GM21515 (cell line): ENCODE measurements around the gene NPLOC4.
A peak's percentile ranks its signal among the peaks of the same experiment; 100 is the strongest.

Experiments
- ATAC-seq: cut with Tn5 transposase; IDR thresholded peaks from one replicate; pipeline ENCODE4 v1.9.1; 2021; ENCODE audit not compliant: unreplicated experiment

NPLOC4 gene

DNA sequence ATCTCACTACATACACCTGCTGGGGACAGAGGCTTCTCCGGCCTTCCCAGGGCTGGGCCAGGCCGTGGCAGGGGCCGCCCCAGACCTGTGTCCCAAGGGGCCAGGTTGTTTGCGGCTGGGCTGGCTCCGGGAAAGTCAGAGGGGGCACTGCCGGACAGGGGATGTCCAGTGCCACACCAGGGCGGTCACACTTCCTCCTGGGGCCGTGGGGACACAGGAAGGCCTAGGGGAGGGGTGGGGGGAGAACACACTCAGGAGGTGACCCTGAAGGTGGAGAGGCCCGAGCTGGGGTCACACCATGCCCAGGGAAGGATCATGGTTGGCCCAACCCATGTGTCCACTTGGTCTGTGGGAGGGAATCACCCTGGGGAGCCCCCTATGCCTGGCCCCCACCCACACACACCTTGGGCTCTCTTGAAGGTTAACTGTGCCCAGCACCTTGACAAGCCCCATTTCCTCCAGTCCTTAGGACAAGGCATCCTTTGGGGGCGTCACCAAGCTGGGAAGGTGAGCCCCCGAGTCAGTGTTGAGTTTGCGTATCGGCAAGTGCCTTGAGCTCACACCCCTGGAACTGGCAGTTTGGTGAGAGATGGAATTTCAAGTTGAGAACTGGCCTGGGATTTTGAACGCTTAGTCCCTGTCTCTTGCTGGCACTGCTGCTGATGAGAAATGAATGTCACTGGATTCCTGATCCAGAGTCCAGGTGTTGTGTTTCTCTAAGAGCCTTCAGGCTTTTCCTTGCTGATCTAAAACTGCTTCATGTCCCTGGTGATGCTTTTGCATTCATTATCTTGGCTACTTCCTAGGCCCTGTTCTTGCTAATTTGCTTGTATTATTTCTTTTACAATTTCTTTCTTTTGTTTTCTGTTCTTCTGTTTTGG, 116.7 kb downstream of the NPLOC4 start:
- ATAC-seq, result no peak

DNA sequence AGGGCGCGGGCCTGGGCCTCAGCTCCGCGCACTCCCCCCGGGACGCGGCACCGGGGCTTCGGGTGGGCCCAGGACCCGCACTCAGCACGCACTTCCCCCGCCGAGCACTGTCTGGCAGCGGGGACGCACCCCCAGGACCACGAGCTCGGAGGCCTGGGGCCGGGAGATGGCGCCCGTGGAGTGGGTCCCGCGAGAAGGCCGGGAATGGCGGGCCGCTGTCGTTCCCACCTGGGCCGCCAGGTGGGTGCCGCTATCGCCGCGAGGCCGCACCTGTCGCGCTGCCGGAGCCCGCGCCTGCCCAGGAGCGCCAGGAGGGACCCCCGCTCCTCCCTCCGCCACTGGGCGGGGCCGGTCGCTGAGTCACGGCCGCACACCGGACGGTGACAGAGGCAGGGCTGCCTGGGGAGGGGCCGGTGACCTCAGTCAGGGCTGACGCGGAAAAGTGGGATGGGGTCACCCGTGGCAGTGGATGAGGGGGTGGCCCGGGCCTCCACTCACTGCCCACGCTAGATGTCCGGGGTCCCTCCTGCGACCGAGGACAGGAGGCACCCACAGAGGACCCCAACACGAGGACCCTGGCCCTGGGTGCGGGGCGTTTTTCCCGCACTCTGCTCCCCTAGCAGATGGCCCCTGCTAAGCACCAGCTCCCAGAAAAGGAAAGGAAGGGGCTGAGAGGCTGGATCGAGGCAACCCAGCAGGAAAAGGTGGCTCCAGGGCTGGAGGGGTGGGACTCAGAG, 117.5 kb downstream of the NPLOC4 start:
- ATAC-seq, result no peak

DNA sequence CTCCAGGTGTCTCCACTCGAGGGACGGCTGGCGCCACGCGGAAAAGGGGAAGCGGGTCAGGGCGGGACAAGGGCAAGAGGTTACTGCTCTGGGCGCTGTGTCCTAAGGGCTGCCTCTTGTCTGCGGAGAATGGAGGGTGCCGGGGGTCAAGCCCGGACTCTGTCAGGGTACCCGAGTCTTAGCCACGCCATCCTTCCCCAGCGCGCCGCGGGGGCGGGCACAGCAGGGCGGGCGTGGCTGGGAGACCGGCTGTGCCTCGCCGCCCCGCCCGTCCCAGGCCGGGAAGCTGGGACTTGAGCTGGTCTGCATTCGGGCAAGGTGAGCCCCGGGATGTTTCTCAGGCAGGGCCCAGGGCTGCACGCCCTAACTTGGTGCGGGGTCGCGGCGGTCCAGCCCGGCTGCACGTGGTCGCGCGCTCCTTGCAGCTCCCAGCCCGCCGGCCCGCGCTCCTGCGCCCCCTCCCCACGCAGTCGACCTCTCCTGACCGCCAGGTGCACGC, 118.1 kb downstream of the NPLOC4 start:
- ATAC-seq, result no peak

DNA sequence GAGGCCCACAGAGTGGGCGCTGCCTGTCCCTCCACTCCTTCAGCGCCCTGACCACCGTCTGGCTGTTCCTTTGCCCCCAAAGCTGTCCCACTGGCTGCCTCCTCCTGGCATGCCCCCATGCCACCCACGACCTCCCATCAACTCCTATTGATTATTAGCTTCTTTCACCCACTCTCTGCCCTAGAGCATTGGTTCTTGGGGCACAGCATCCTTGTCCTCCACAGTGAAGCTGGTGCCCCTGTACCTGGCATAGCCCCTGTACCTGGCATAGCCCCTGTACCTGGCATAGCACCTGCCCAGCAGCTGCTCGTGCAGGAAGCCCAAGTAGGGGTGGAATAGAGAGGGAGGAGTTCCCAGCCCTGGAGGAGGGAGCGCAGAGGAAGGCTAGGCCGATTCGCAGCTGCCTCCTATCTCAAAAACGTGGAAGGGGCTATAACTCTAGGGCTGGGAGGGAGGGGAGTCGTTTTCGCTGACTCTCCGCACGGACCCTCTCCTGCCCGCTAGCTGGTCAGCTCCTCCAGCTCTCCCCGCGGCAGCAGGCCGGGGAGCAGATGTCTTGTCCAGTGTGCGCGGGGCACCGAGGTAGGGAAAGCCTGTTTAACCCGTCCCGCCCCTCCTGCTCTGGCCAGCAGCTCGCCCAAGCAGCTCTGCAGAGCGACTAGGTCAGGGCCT, 118.7 kb downstream of the NPLOC4 start:
- no peak for ATAC-seq

DNA sequence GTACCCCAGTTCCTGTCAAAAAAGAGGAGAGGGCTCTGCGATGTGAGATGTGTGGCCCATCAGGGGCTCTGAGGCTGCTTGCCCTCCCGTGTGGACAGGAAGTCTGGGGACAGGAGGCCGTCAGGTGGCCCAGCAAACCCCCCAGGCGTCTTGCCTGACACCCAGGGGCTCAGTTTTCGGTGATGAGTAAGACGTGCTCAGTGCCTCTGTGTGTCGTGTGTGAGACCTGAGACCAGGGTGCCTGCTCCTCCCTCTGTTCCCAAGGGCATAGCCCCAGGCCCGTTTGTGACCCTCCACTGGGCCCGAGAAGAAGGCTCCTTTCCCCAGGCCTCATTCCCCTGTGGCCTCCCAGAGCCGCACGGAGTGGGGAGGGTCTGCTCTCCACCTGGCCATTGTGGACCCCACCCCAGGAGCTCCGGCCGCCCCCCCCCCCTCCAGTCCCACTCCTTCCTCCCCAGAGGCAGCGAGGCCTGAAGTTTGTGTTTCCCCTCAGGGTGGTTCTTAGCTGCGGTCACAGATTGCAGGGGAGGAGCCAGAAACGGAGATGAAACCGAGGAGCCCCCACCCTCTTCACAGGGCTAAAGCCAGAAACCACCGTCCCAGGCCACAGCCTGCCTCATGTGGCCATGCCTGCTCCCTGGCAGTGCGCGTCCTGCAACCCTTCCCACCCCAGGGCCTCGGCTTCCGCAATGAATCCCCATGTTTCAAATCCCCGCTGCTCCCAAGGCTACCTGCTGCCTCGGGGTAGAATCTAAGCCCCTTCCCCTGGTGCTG, 119.4 kb downstream of the NPLOC4 start:
- ATAC-seq, result peak; percentile 31

DNA sequence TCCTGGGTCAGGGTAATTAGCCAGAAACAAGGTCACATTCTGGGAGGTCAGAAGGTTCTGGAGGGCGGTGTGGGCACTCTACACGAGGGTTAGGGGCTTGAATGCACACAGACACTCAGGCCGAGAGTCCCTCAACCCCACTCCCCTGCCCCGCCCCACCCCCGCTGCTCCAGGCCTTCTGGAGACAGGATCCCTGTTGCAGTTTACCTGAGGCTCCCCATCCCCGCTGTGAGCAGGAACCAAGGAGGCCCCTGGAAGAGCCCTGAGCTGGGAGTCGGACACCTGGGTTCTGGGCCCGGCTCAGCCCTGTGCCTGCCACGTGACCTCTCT, 119.9 kb downstream of the NPLOC4 start:
- ATAC-seq, result no peak

DNA sequence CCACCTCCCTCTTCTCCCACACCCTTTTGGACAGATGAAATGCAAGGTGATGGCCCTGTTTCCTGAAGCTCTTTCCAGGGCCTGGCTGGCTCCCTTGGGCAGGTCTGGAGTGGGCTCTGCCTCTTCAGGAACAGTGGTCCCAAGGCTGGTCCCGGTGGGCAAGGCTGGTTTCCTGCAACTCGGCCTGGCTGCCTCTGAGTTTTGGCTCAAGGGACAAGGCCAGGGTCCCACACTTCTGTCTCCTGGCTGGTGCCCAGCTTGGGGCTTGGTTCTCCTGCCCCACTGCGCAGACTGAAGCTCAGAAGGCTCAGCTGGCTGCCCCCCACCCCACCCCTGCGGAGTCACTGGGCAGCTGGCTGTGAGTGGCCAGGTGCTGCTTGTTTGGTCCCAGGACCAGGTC, 120.5 kb downstream of the NPLOC4 start:
- ATAC-seq, result no peak

DNA sequence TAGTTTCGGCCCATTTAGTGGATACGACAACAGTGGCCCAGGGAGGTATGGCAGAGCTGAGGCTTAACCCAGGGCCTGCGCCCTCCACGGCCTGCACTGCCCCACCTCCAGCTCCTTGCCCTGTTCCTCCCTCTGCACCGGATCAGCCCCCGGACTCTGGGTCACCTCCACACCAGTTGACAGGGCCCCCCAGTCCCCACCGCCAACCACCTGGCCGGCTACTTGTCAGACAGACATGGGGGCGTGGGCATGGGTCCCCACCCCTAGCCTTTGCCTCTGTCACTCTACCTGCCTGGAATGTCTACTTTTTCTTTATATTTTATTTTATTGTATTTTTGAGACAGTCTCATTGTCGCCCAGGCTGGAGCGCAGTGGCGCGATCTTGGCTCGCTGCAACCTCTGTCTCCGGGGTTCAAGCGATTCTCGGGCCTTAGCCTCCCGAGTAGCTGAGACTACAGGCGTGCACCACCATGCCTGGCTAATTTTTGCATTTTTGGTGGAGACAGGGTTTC, 121.3 kb downstream of the NPLOC4 start:
- no peak for ATAC-seq

DNA sequence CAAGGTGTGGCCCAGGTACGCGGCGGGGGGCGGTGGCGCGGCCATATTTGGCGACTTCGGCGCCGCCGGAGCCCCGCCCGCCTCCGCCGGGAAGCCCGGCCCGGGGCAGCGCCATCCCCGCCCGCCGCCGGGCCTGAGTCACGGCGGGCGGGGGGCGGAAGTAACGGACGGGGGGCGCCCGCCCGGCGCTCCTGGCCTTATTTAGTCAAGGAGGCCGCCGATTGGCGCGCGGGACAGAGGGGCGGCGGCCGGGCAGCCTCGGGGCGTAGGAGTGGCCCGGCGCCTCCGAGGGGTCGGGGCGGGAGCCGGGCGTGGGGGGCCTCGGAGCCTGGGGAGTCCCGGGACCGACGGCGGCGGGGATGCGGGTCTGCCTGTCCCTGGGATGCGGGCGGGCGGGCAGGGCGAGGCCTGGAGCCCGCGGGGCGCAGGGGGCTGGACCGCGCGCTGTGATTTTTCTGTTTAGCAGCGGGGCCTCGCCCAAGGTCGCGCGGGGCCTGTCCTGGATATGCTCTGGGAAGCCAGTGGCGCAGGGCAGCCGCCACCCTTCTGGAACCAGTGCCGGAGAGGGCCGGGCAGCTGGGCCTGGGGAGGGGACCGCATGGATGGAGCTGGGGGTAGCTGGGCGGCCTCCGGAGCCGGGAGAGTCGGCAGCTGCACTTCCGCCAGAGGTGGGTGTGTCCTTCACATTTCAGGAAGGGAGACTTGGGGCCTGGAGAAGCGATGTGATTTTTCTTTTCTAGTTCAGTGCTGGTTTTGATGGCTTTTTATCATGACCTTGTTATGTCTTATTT, 122.0 kb downstream of the NPLOC4 start:
- no peak for ATAC-seq

DNA sequence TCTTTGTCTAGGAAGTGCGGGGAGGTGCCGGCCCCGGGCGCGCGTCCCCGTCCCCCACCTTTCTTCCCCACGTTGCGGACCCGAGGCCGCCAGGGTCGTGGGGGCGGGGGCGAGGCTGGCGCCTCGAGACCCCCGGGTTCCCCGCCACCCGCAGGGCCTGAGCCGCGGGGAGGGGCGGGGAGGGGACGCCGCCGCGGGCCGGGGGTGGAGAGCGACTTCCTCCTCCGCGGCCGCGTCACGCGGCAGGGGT, 122.5 kb downstream of the NPLOC4 start:
- ATAC-seq, result no peak

DNA sequence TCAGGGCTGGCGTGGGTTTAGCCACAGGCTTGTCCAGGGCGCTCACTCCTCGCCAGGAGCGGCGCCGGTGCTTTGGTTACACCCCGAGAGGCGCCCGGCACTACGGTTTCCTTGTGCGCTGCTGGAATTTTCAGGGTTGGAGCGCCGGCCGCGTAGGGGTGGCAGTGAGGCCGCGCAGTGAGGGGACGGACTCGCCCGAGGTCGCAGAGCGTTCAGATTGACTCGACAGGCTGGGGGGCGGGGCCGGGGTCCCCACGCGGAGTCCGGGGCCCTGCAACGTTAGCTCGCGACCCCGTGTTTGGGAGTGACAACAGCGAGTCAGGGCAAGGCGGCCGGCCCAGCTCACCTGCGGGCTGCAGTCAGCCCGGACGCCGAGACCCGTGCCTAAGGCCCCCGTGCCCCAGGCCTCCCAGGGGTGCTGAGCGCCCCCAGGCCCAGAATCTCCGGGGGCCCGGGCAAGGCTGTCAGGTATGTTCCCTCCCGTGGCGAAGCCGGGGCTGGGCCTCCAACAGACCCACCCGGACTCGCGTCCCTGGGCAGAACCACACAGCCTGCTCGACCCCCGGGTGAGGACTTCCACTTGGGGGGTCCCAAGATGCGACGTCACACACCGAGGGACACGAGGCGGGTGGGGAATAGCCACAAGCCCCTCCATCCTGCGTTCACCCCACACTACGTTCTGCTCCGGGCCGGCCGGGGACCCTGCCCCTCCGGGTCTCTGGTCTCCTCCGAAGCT, 123.0 kb downstream of the NPLOC4 start:
- no peak for ATAC-seq

DNA sequence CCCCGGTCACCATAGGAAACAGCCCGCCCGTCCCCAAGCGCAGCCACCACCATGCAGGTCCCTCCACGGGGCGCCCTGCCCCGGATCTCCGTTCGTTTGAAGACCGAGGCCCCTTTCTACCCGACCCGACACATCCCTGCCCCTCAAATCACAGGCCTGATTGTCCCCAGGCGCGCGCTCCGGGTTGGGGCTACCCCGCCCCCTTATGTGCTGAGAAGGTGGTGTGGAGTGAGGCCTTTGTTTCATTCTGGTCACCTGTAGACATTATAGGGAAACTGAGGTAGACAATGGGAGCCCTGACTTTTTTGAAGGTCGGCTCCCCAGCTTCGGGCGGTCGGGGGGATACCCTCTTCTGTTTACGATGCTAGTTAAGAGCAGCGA, 123.5 kb downstream of the NPLOC4 start:
- ATAC-seq, result peak; percentile 0

DNA sequence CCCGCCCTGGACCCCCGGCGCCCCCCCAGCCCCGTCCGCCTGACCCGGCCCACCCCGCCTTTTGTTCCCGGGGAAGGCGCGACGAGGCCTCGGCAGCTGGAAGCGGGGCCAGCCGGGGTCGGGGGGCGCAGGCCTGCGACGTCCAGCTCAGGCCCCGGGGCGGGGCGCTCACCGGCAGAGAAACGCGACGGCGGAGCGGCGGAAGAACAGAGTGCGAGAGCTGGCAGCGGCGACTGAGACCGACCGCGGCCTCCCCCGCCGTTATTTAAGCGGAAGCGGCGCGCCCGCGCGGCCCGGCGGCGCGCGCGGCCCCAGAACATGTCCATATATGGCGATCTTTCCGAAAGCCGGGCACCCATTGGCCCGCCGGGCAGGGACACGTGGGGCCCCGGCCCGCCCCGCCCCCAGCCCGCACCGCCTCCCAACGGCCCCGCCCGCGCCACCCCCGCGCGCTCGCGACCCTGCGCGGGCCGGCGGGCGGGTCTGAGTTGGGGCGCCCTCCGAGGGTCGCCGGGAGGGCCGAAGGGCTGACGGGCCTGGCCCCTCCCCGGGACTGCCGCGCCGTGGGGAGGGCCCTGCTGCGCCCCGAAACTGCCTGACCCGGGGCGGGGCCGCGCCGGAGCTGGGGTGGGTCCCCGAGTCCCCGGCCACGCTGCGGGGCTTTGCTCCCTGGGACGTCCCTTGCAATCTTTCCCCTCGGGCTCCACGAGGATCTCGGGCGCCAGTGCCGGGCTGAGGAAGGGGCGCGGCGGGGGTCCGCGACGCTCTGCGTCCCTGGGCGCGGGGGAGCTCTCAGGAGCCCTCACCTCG, 124.1 kb downstream of the NPLOC4 start, which contains the start of gene ACTG1:
ACTG1 (minus strand) TSS at position 238 of the 810 bp plus-strand sequence. CDS start 445 bp downstream, outside the sequence.
- peak; percentile 39 for ATAC-seq

DNA sequence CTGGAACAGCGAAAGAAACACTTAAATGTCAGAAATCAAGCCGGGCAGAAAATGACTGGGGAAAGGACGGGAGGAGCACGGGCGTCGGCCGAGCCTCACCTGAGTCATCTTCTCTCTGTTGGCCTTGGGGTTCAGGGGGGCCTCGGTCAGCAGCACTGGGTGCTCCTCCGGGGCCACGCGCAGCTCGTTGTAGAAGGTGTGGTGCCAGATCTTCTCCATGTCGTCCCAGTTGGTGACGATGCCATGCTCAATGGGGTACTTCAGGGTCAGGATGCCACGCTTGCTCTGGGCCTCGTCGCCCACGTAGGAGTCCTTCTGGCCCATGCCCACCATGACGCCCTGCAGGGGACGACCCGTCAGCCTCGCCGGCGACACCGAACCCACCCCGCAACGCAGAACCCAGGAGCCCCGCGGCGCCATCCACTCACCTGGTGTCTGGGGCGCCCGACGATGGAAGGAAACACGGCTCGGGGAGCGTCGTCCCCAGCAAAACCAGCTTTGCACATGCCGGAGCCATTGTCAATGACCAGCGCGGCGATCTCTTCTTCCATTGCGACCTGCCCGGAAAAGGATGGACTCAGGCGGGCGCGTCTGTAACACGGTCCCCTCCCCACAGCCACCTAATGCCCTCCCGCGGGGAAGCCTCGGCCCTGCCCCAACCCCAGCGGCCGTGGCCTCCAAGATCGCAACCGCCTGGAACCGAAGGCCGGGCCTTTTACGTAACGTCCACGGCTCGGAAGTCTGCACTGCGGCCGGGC, 124.9 kb downstream of the NPLOC4 start:
- ATAC-seq, result no peak

DNA sequence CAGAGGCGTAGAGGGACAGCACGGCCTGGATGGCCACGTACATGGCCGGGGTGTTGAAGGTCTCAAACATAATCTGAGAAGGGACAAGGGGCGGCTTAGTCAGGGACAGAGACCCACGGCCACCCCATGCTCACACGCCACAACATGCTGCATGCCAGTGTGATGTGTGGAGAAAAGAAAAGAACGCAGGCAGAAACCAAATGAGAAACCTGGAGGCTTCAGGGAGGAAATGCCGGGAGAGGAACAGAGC, 125.4 kb downstream of the NPLOC4 start:
- ATAC-seq, result no peak

DNA sequence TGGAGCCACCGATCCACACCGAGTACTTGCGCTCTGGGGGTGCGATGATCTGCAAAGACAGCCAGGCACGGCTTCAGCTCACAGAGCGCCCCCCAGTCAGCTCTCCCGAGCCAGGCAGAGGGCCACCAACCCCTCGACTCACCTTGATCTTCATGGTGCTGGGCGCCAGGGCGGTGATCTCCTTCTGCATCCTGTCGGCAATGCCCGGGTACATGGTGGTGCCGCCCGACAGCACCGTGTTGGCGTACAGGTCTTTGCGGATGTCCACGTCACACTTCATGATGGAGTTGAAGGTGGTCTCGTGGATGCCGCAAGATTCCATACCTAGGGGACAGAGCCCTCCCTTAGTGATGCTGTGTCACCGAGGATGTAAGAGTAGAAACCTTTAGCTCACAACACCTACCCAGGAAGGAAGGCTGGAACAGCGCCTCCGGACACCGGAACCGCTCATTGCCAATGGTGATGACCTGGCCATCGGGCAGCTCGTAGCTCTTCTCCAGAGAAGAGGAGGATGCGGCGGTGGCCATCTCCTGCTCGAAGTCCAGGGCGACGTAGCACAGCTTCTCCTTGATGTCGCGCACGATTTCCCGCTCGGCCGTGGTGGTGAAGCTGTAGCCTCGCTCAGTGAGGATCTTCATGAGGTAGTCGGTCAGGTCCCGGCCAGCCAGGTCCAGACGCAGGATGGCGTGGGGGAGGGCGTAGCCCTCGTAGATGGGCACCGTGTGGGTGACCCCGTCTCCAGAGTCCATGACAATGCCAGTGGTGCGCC, 125.9 kb downstream of the NPLOC4 start:
- ATAC-seq, result no peak

DNA sequence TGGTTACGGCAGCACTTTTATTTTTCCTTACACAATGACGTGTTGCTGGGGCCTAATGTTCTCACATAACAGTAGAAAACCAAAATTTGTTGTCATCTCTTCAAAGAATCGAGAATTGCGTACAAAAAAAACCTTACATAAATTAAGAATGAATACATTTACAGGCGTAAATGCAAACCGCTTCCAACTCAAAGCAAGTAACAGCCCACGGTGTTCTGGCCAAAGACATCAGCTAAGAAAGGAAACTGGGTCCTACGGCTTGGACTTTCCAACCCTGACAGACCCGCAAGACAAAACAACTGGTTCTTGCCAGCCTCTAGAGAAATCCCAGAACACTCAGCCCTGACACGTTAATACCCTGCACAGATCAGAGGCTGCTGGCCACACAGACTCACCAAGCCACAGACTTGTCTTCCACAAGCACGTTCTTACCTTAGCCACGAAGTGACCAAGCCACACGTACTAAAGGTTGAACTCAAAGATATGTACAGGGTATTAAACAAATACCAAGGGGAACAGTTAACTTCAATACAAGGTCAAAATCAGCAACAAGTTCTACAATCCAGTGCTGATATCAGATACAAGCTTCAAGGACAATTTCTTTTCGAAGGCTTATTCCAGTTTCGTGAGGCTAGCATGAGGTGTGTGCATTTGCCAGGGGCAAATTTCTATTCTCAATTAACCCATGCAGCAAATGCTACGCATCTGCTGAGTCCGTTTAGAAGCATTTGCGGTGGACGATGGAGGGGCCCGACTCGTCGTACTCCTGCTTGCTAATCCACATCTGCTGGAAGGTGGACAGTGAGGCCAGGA, 126.7 kb downstream of the NPLOC4 start:
- ATAC-seq, result no peak
